ENCODE data around the gene SAMSN1.

DNA sequence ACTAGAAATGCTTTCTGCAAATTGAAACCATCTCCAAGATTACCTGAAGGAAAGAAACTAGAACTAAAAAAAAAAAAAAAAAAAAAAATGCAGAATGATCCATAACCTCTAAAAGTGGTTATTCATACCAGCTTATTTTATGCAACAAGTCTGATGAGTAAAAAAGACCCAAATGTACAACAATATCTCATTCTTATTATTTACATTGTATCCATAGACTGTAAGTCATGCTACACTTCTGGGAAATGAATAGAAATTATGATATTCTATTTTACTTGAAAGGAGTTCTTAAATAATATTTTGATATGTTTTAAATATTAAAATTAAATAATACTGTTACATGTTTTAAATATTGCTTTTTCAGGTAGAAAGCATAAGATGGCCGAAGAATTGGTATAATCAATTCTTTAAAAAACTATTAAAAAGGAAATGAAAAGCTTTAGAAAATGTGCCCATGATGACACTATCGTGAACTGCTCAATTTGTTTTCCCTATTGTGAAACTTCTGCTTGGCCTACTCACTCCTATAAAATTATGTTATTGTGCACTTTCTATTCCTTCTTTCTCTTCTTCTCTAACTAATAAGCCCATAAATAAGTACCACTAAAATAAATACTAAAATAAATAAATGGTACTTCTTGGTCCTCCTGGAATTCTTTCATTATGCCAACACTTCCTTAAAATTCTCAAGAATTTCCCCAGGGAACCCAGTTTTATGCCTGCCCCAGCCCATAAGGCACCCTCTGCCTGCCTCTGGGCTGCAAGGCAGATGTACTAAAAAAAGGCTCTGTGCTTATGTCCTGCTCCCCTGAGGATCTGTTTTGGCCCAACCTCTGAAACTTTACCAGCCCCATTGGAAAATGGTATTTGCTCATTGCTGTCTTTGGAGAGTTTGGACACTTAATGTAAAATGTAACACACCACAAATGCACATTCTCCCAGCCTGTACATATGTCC lies 18.1 kb downstream of the SAMSN1 start:
- TF ChIP-seq, protein P1, sequence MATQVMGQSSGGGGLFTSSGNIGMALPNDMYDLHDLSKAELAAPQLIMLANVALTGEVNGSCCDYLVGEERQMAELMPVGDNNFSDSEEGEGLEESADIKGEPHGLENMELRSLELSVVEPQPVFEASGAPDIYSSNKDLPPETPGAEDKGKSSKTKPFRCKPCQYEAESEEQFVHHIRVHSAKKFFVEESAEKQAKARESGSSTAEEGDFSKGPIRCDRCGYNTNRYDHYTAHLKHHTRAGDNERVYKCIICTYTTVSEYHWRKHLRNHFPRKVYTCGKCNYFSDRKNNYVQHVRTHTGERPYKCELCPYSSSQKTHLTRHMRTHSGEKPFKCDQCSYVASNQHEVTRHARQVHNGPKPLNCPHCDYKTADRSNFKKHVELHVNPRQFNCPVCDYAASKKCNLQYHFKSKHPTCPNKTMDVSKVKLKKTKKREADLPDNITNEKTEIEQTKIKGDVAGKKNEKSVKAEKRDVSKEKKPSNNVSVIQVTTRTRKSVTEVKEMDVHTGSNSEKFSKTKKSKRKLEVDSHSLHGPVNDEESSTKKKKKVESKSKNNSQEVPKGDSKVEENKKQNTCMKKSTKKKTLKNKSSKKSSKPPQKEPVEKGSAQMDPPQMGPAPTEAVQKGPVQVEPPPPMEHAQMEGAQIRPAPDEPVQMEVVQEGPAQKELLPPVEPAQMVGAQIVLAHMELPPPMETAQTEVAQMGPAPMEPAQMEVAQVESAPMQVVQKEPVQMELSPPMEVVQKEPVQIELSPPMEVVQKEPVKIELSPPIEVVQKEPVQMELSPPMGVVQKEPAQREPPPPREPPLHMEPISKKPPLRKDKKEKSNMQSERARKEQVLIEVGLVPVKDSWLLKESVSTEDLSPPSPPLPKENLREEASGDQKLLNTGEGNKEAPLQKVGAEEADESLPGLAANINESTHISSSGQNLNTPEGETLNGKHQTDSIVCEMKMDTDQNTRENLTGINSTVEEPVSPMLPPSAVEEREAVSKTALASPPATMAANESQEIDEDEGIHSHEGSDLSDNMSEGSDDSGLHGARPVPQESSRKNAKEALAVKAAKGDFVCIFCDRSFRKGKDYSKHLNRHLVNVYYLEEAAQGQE (IDR thresholded peaks at IDR 0.05; ENCODE audit: insufficient read depth in 1 of 2, low read depth in 2 of 2, low read length in 1 of 2): no peak
- TF ChIP-seq POLR2AphosphoS5 (IDR thresholded peaks at IDR 0.05; ENCODE audit: low read depth, low read length): no peak
- TF ChIP-seq, protein P2, sequence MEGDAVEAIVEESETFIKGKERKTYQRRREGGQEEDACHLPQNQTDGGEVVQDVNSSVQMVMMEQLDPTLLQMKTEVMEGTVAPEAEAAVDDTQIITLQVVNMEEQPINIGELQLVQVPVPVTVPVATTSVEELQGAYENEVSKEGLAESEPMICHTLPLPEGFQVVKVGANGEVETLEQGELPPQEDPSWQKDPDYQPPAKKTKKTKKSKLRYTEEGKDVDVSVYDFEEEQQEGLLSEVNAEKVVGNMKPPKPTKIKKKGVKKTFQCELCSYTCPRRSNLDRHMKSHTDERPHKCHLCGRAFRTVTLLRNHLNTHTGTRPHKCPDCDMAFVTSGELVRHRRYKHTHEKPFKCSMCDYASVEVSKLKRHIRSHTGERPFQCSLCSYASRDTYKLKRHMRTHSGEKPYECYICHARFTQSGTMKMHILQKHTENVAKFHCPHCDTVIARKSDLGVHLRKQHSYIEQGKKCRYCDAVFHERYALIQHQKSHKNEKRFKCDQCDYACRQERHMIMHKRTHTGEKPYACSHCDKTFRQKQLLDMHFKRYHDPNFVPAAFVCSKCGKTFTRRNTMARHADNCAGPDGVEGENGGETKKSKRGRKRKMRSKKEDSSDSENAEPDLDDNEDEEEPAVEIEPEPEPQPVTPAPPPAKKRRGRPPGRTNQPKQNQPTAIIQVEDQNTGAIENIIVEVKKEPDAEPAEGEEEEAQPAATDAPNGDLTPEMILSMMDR (IDR thresholded peaks at IDR 0.05): no peak

Data from Panc1 (cell line).